NCI-H2227 treated with DMSO at 0.1 percent for 48 hours (cell line): ENCODE data around the gene VSIG10L2.
"Not testable (repeated sequence)": the region's sequence is repeated elsewhere in the genome, so short reads cannot be mapped to it uniquely, and the experiment has no call there.

ENCODE experiments used
- DNase-seq: peaks from one replicate; lab custom pipeline; 2025; lab: John Stamatoyannopoulos, UW

VSIG10L2 gene

GRCh38 chr11:125945797-125946520 is at the start of gene VSIG10L2:
Gene VSIG10L2 (plus strand): TSS chr11:125946044. CDS start chr11:125946056, 12 bp downstream.
- no peak for DNase-seq

GRCh38 chr11:125901872-125902271 is 44.0 kb upstream of the VSIG10L2 start:
- DNase-seq: no peak

- no peak for DNase-seq
Measured at GRCh38 chr11:125902277-125902926, 43.4 kb upstream of the VSIG10L2 start.

GRCh38 chr11:125902927-125903710 is 42.7 kb upstream of the VSIG10L2 start, which contains the start of gene PUS3:
Gene PUS3 (minus strand): TSS chr11:125903206. CDS start chr11:125896284, 6,922 bp downstream.
- peak; percentile 82 for DNase-seq

GRCh38 chr11:125903711-125904659 is 41.9 kb upstream of the VSIG10L2 start, which contains the start of gene DDX25:
Gene DDX25 (plus strand): TSS chr11:125904508. CDS start chr11:125904518, 10 bp downstream.
- DNase-seq: peak; percentile 79

GRCh38 chr11:125904678-125905077 is 41.2 kb upstream of the VSIG10L2 start:
- DNase-seq: no peak

GRCh38 chr11:125910226-125910849 is 35.5 kb upstream of the VSIG10L2 start:
- no peak for DNase-seq

GRCh38 chr11:125914601-125915000 is 31.2 kb upstream of the VSIG10L2 start:
- not testable (repeated sequence) for DNase-seq

GRCh38 chr11:125916683-125917347 is 29.0 kb upstream of the VSIG10L2 start:
- DNase-seq: no peak

- DNase-seq: no peak
Measured at GRCh38 chr11:125918140-125918840, 27.6 kb upstream of the VSIG10L2 start.

- DNase-seq: no peak
Measured at GRCh38 chr11:125921042-125921441, 24.8 kb upstream of the VSIG10L2 start.

GRCh38 chr11:125922156-125922555 is 23.7 kb upstream of the VSIG10L2 start:
- DNase-seq: no peak

- DNase-seq: peak; percentile 39
Measured at GRCh38 chr11:125923012-125923579, 22.7 kb upstream of the VSIG10L2 start.

GRCh38 chr11:125923633-125924032 is 22.2 kb upstream of the VSIG10L2 start:
- no peak for DNase-seq

GRCh38 chr11:125924384-125925007 is 21.3 kb upstream of the VSIG10L2 start:
- no peak for DNase-seq

GRCh38 chr11:125925247-125925740 is 20.6 kb upstream of the VSIG10L2 start:
- no peak for DNase-seq

- DNase-seq: no peak
Measured at GRCh38 chr11:125925804-125926203, 20.0 kb upstream of the VSIG10L2 start.

- DNase-seq: no peak
Measured at GRCh38 chr11:125926682-125927081, 19.2 kb upstream of the VSIG10L2 start.
